SK-N-MC (cell line): ENCODE data around the gene MIGA1.
A peak's percentile ranks its signal among the peaks of the same experiment; 100 is the strongest.
"Not testable (repeated sequence)": the region's sequence is repeated elsewhere in the genome, so short reads cannot be mapped to it uniquely, and the experiment has no call there.

ENCODE experiments used
- DNase-seq: peaks from one replicate; pipeline ENCODE4 v3.0.0-alpha.2; 2011; ENCODE audit warnings: low read depth, low spot score
- H3K27ac ChIP-seq: fragments of 200-600 bp; sonication (generic); 2 replicates; pipeline ENCODE4 v1.5.1; 2016; ENCODE audit warnings: mixed run types
- H3K36me3 ChIP-seq: fragments of 200-600 bp; sonication (generic); 2 replicates; pipeline ENCODE4 v1.6.1; 2017; ENCODE audit warnings: antibody characterized with exemption, low read length, mixed read lengths; ENCODE audit not compliant: insufficient read depth
- H3K4me3 ChIP-seq: fragments of 200-600 bp; sonication (generic); 2 replicates; pipeline ENCODE4 v1.5.1; 2016
- H3K9ac ChIP-seq: fragments of 200-600 bp; sonication (generic); 2 replicates; pipeline ENCODE4 v1.8.0; 2017; ENCODE audit warnings: mixed run types, mixed read lengths; ENCODE audit not compliant: insufficient read length
- H3K9me3 ChIP-seq: fragments of 200-600 bp; sonication (generic); 2 replicates; pipeline ENCODE4 v1.6.1; 2017; ENCODE audit warnings: low read depth, mild to moderate bottlenecking, antibody characterized with exemption, low read length, moderate library complexity, mixed read lengths
- EZH2 ChIP-seq: fragments of 200-600 bp; sonication (generic); IDR thresholded peaks from one replicate; pipeline ENCODE4 v1.6.1; 2017; ENCODE audit warnings: antibody characterized with exemption
- FOXP2 ChIP-seq: optimal IDR thresholded peaks from 2 replicates; pipeline ENCODE3; 2011; ENCODE audit warnings: mild to moderate bottlenecking, moderate library complexity; ENCODE audit not compliant: insufficient read depth; ENCODE audit errors: extremely low read length, control extremely low read depth
- POLR2AphosphoS5 ChIP-seq: IDR thresholded peaks from 2 replicates; pipeline ENCODE4 v1.6.1; 2012; ENCODE audit warnings: mild to moderate bottlenecking, low read depth, low read length, borderline replicate concordance

Gene MIGA1

DNA sequence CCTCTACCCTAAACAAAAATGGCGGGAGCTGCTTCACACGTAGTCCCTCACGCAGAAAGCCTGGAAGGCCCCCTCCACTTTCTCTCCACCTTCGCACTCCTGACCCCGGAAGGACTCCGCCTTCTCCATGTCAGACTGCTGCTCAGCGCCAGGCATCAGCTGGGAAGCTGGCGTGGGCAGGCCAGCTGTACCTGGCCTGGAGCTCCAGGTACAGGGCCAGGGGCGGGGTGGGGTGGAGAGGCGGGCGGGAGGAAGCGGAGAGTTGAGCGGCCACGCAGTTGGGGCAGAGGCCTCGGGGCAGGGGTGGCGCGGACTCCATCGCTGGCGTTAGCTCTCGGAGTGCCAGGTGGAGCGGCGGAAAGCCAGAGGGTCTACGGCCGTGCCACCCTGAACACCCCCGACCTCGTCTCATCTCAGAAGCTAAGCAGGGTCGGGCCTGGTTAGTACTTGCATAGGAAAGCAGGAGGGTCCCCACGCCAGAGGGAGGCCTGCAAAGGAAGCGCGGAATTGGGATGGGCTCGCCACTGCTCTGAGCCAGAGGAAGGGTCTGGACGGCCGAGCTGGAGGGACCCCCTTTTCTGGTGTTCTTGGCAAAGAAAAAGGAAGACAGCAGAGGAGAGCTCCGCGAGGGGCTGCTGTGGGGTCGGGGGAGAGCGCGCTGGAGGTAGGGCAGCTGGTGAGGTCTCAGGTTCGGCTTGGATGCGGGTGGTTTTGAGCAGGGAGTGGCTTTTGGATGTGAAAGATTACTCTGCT, at the start of gene MIGA1:
Gene MIGA1 (plus strand): TSS at position 121 of the 753 bp plus-strand sequence. CDS start 3,604 bp downstream, outside the sequence.
- H3K27ac ChIP-seq, result peak within 1 kb of the TSS; percentile 61
- H3K4me3 ChIP-seq, result peak within 1 kb of the TSS; percentile 81
- H3K36me3 ChIP-seq, result peaks cover 12% of the 10 kb centered on the region
- TF ChIP-seq POLR2AphosphoS5, result peak; percentile 72; the same call in 1 of the 2 replicates
- TF ChIP-seq EZH2, result no peak
- H3K9me3 ChIP-seq, result no peaks in the 10 kb centered on the region
- peak within 1 kb of the TSS; percentile 61 for H3K9ac ChIP-seq
- DNase-seq, result peak; percentile 77

DNA sequence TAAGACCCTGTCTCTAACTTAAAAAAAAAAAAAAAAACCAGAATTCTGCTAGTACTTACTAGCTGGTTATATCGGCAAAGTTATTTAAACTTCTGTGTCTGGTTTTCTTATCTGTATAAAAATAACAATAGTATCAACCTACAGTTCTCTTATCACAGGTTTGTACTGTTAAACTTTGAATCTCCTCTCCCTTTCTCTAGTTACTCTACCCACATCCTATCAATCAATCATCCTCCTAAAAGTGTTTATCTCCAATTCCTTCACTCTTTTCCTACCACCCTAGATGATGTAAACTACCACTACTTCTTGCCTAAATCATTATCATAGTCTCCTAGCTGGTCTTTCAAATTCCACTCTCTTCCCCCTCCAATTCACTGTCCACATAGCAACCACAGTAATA, 47.4 kb upstream of the MIGA1 start:
- Histone ChIP-seq H3K9ac (no peak overlapping the region), H3K27ac (no peak overlapping the region), H3K36me3 (peaks cover 35% of the 10 kb centered on the region), H3K9me3 (no peaks in the 10 kb centered on the region), H3K4me3 (no peak overlapping the region)
- DNase-seq, result no peak
- TF ChIP-seq POLR2AphosphoS5 (no peak), EZH2 (no peak), FOXP2 (no peak)

DNA sequence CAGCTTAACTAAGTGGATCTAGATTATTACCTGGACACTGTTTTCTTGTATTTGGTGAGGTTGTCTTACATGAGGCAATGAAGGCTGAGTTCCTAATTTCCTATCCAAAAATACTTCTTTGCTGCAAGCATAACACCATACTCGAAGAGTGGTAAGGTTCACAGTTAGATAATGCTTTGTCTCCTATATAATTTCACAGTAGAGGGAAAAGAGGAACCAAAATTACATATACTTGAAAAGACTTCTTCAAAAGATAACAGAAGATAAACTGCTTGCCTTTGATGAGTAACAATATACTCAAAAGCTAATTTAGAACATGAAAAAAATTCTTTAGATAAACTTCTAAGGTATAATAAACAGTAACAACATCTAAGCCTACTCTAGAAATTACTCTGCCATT, 40.2 kb upstream of the MIGA1 start:
- no peak for DNase-seq
- Histone ChIP-seq H3K4me3 (no peak overlapping the region), H3K9me3 (no peaks in the 10 kb centered on the region), H3K27ac (no peak overlapping the region), H3K36me3 (peaks cover 31% of the 10 kb centered on the region), H3K9ac (no peak overlapping the region)
- TF ChIP-seq FOXP2 (no peak), POLR2AphosphoS5 (no peak), EZH2 (no peak)

DNA sequence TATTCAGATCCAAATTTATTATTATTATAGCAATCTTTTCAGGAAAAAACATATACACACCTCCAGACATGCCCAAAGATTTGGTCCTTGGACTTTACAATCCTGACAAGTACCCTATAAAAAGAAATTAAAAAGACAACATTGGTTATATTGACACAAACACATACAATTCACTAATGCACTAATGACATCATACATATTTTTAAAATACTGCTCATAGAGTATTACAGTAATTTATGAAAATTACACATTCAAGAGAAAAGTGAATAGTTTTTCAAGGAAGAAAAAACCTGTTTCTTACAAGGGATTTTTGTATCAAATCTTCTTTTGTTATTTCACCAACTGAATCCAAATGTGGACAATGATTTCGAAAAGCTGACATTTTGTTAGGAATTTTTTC, 38.1 kb upstream of the MIGA1 start:
- Histone ChIP-seq H3K27ac (no peak overlapping the region), H3K36me3 (peaks cover 26% of the 10 kb centered on the region), H3K9me3 (no peaks in the 10 kb centered on the region), H3K4me3 (no peak overlapping the region), H3K9ac (no peak overlapping the region)
- no peak for TF ChIP-seq POLR2AphosphoS5
- TF ChIP-seq EZH2, result no peak
- no peak for DNase-seq

DNA sequence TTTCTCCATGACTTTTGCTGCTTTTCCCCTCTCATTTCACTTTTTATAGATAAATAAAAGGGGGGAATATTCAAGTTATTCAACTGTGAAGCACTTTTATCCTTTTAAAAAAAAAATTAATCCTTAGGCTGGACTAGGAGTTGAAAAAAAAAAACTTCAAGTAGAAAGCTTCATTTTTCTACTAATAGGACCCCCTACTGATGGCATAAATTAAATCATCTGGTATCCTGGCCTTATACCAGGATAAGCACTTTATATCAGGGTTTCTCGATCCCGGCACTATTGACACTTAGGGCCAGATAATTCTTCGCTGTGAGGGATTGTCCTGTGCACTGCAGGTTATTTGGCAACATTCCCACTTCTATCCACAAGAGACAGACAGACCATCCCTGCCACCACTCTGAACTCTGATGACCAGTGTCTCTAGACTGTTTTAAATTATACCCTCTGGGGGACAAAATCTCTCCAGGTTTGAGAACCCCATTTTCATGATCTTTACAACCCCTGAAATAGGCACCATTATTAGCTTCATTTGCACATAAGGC, 37.4 kb upstream of the MIGA1 start:
- Histone ChIP-seq H3K9ac (no peak overlapping the region), H3K27ac (peak overlapping the region; percentile 2; the same call in 1 of the 2 replicates), H3K9me3 (no peaks in the 10 kb centered on the region), H3K36me3 (peaks cover 26% of the 10 kb centered on the region), H3K4me3 (peak overlapping the region; percentile 28)
- TF ChIP-seq POLR2AphosphoS5 (no peak), FOXP2 (no peak), EZH2 (no peak)
- DNase-seq, result no peak

DNA sequence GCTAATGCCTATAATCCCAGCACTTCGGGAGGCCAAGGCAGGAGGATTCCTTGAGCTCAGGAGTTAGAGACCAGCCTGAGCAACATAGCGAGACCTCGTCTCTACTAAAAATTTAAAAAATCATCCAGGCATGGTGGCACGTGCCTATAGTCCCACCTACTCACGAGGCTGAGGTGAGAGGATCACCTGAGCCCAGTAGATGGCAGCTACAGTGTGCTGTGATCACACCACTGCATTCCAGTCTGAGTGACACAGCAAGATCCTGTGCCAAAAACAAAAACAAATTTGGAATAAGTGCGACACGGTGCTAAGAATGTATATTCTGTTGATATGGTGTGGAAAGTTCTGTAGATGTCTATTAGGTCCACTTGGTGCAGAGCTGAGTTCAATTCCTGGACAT, 34.9 kb upstream of the MIGA1 start:
- H3K36me3 ChIP-seq, result peaks cover 12% of the 10 kb centered on the region
- H3K9me3 ChIP-seq, result no peaks in the 10 kb centered on the region
- DNase-seq, result no peak
- H3K4me3 ChIP-seq, result no peak overlapping the region
- H3K27ac ChIP-seq, result no peak overlapping the region
- TF ChIP-seq FOXP2 (no peak), EZH2 (no peak), POLR2AphosphoS5 (no peak)
- no peak overlapping the region for H3K9ac ChIP-seq

GRCh38 chr1:77749489-77749888, 30.0 kb upstream of the MIGA1 start:
- H3K9me3 ChIP-seq, H3K27ac ChIP-seq, H3K36me3 ChIP-seq, DNase-seq, H3K9ac ChIP-seq, H3K4me3 ChIP-seq: not testable (repeated sequence)

DNA sequence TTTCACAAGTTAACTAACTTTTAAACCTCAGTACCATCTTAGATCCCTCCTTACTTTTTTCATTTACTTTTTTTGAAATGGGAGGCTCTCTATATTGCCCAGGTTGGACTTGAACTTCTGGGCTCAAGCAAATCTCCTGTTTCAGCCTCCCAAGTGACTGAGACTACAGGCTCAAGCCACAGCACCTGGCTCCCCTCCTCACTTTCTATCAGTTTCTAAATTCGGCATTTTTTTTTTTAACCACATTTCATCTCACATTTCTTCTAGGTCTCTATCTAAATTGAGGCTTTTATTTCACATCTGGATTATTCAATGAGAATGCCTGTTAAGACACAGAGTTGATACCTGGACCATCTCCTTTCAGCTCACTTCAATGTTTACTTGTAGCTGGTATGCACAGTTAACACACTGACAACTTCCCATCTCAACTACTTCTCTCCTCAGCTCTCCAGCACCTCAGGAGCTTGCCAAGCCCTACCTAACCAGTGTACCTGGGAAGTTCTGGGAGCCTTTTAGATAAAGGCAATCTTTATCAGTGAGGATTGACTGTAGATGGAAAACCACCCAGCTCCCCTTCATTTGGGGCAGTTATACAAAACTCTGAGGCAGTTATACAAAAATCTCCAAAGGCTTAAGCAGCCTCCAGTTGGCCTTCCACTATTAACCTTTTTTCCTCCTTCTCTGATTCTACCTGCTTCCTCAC, 23.2 kb upstream of the MIGA1 start:
- Histone ChIP-seq H3K27ac (no peak overlapping the region; the same call in 1 of the 2 replicates), H3K9ac (no peak overlapping the region), H3K4me3 (no peak overlapping the region), H3K9me3 (no peaks in the 10 kb centered on the region), H3K36me3 (0 out of 2 replicates have a peak, but pooled peaks cover 6% of the 10 kb centered on the region)
- no peak for DNase-seq
- TF ChIP-seq POLR2AphosphoS5, result no peak
- TF ChIP-seq EZH2, result no peak
- TF ChIP-seq FOXP2, result no peak
